Neural progenitor cell (in vitro differentiated cells): ENCODE results near the gene RNF144A. TPM values are rescaled to one million over a fixed set of nuclear protein-coding genes. Genes with fewer than 3 reads are reported as not detected.

Experiments used
- DNase-seq: peaks from one replicate; pipeline ENCODE4 v3.0.0-alpha.2; 2016; ENCODE audit warnings: low spot score
- H2AFZ ChIP-seq: fragments of 200-600 bp; sonication (generic); replicated peaks from 2 replicates; pipeline ENCODE4 v1.6.1; 2016; ENCODE audit warnings: antibody characterized with exemption
- H3F3A ChIP-seq: fragments of 200-600 bp; sonication (generic); 2 replicates; pipeline ENCODE4 v1.6.1; 2016; ENCODE audit warnings: antibody characterized with exemption, low read depth
- H3K27ac ChIP-seq: fragments of 200-600 bp; sonication (generic); 2 replicates; pipeline ENCODE4 v1.5.1; 2016; ENCODE audit warnings: mild to moderate bottlenecking
- H3K27me3 ChIP-seq: fragments of 200-600 bp; sonication (generic); 2 replicates; pipeline ENCODE4 v1.6.1; 2016; ENCODE audit warnings: mild to moderate bottlenecking, moderate library complexity
- H3K36me3 ChIP-seq: fragments of 200-600 bp; sonication (generic); 2 replicates; pipeline ENCODE4 v1.5.1; 2016
- H3K4me1 ChIP-seq: fragments of 200-600 bp; sonication (generic); 2 replicates; pipeline ENCODE4 v1.6.1; 2016; ENCODE audit warnings: mixed run types
- H3K4me2 ChIP-seq: fragments of 200-600 bp; sonication (generic); 2 replicates; pipeline ENCODE4 v1.6.1; 2016
- H3K4me3 ChIP-seq: fragments of 200-600 bp; sonication (generic); 2 replicates; pipeline ENCODE4 v1.5.1; 2016
- H3K79me2 ChIP-seq: fragments of 200-600 bp; sonication (generic); 2 replicates; pipeline ENCODE4 v1.6.1; 2016; ENCODE audit warnings: low read depth
- H3K9ac ChIP-seq: fragments of 200-600 bp; sonication (generic); 2 replicates; pipeline ENCODE4 v1.6.1; 2016
- H3K9me3 ChIP-seq: fragments of 200-600 bp; sonication (generic); 2 replicates; pipeline ENCODE4 v1.5.1; 2016; ENCODE audit warnings: low read depth
- H4K20me1 ChIP-seq: fragments of 200-600 bp; sonication (generic); 2 replicates; pipeline ENCODE4 v1.6.1; 2016; ENCODE audit warnings: low read depth
- H3K27ac Mint-ChIP-seq: 3 replicates; pipeline ENCODE4 v1.8.0; 2021; ENCODE audit warnings: mixed read lengths
- H3K27me3 Mint-ChIP-seq: 2 replicates; pipeline ENCODE4 v1.8.0; 2022; ENCODE audit warnings: low read depth, mild to moderate bottlenecking, inconsistent platforms, moderate library complexity, mixed read lengths; ENCODE audit not compliant: insufficient read depth
- H3K36me3 Mint-ChIP-seq: 3 replicates; pipeline ENCODE4 v1.8.0; 2021; ENCODE audit warnings: mixed read lengths
- H3K4me1 Mint-ChIP-seq: 3 replicates; pipeline ENCODE4 v1.8.0; 2021; ENCODE audit warnings: mixed read lengths
- H3K4me3 Mint-ChIP-seq: 3 replicates; pipeline ENCODE4 v1.8.0; 2021; ENCODE audit warnings: mild to moderate bottlenecking, moderate library complexity, mixed read lengths
- H3K9me3 Mint-ChIP-seq: 3 replicates; pipeline ENCODE4 v1.8.0; 2020; ENCODE audit warnings: mixed read lengths
- EZH2 ChIP-seq: fragments of 200-600 bp; sonication (generic); IDR thresholded peaks from 2 replicates; pipeline ENCODE4 v1.6.1; 2017; ENCODE audit warnings: antibody characterized with exemption, mild to moderate bottlenecking, moderate library complexity
- EZH2phosphoT487 ChIP-seq: fragments of 200-600 bp; sonication (generic); IDR thresholded peaks from 2 replicates; pipeline ENCODE4 v1.6.1; 2017; ENCODE audit warnings: antibody characterized with exemption
- total RNA-seq: library from RNA; depleted of rRNA; stranded (reverse); fragments of >200 nt; gene quantifications from 2 replicates; pipeline ENCODE4 v1.2.3, GENCODE V29; 2015; ENCODE audit warnings: low replicate concordance
- TF ChIP-seq, protein P1 (sequence below): fragments of 200-600 bp; sonication (generic); IDR thresholded peaks from 2 replicates; pipeline ENCODE4 v1.5.1; 2017; ENCODE audit warnings: antibody characterized with exemption, mild to moderate bottlenecking

Gene RNF144A
- total RNA-seq, 1 donor from 2014 or later: 32.0 TPM

DNA sequence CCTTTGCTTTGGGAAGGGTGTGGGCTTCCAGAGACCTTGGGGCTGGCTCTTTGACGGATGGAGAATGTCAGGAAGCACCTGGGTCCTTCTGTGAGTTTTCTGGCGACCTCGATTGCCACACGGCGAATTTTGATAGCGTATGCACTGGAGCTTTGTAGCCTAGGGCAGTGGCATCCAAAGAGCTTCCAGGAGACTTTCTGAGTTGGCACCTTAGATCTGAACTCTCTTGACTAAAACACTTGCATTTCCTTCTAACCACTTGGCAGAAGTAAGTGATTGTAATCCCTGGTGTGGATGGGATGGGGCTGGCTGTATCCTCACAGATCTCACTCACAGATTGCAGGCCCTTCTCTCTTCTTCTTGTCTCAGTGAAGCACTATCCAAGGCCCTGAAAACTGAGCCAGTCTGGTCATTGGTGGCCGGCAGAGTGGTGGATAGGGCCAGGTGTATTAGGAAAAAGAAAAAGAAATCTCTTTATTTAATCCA lies 7.8 kb downstream of the RNF144A start:
- H3K4me2 ChIP-seq: no peak overlapping the region
- no peak overlapping the region for H3K4me3 ChIP-seq
- H3K4me1 Mint-ChIP-seq: peaks cover 47% of the 10 kb centered on the region
- H3K9ac ChIP-seq: no peak overlapping the region
- H3K9me3 Mint-ChIP-seq: no peaks in the 10 kb centered on the region
- H3K36me3 Mint-ChIP-seq: peaks cover 37% of the 10 kb centered on the region
- H3K27ac Mint-ChIP-seq: no peak overlapping the region
- no peak overlapping the region for H2AFZ ChIP-seq
- H3K27me3 ChIP-seq: no peaks in the 10 kb centered on the region
- peaks cover 13% of the 10 kb centered on the region for H3K79me2 ChIP-seq
- H4K20me1 ChIP-seq: peaks cover 60% of the 10 kb centered on the region
- H3K4me1 ChIP-seq: peaks cover 9% of the 10 kb centered on the region
- peaks cover 5% of the 10 kb centered on the region for H3K27me3 Mint-ChIP-seq
- TF ChIP-seq, protein P1, sequence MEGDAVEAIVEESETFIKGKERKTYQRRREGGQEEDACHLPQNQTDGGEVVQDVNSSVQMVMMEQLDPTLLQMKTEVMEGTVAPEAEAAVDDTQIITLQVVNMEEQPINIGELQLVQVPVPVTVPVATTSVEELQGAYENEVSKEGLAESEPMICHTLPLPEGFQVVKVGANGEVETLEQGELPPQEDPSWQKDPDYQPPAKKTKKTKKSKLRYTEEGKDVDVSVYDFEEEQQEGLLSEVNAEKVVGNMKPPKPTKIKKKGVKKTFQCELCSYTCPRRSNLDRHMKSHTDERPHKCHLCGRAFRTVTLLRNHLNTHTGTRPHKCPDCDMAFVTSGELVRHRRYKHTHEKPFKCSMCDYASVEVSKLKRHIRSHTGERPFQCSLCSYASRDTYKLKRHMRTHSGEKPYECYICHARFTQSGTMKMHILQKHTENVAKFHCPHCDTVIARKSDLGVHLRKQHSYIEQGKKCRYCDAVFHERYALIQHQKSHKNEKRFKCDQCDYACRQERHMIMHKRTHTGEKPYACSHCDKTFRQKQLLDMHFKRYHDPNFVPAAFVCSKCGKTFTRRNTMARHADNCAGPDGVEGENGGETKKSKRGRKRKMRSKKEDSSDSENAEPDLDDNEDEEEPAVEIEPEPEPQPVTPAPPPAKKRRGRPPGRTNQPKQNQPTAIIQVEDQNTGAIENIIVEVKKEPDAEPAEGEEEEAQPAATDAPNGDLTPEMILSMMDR: no peak
- TF ChIP-seq EZH2: no peak
- TF ChIP-seq EZH2phosphoT487: no peak
- no peak overlapping the region for H3K4me3 Mint-ChIP-seq
- no peaks in the 10 kb centered on the region for H3K9me3 ChIP-seq
- no peaks in the 10 kb centered on the region for H3K36me3 ChIP-seq
- no peak for DNase-seq
- H3F3A ChIP-seq: no peaks in the 10 kb centered on the region
- H3K27ac ChIP-seq: no peak overlapping the region

DNA sequence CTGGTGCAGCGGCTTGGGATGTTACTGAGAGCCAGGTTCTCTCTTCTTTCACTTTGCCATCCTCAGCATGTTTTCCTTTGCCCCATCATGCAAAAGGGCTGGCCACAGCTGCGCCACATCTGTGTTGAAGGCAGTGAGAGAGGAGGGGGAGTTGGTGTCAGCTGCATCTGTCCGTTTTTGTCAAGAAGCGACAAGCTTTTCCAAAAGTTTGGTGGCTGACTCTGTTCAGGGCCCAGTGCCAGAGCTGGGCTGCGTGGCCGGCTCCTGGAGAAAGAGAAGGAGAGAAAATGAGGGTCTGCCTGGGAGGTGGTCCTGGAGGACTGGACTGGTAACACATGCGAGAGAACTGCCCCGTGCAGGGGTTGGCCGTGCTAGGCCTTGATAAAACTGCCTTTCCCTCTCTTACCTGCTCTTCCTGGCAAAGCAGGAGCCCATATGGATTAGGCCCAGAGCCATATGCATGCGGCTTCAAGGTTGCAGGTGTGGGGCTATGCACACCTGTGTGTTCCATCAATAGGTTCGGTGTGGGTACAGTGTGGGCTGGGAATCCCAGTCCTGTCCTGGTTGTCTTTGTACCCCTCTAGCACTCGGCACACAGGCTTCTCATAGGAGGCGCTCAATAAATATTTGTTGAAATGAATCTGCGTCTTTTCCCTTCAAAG lies 9.0 kb downstream of the RNF144A start:
- H3K27me3 Mint-ChIP-seq: peaks cover 5% of the 10 kb centered on the region
- no peaks in the 10 kb centered on the region for H3F3A ChIP-seq
- no peaks in the 10 kb centered on the region for H3K9me3 ChIP-seq
- peak overlapping the region; percentile 19 for H3K27ac Mint-ChIP-seq
- H3K4me1 ChIP-seq: no peaks in the 10 kb centered on the region
- peaks cover 34% of the 10 kb centered on the region for H3K36me3 Mint-ChIP-seq
- no peak overlapping the region for H3K4me3 ChIP-seq
- H3K79me2 ChIP-seq: peaks cover 8% of the 10 kb centered on the region
- H3K27me3 ChIP-seq: no peaks in the 10 kb centered on the region
- H3K9ac ChIP-seq: no peak overlapping the region
- DNase-seq: no peak
- no peaks in the 10 kb centered on the region for H3K36me3 ChIP-seq
- H4K20me1 ChIP-seq: peaks cover 52% of the 10 kb centered on the region
- no peak overlapping the region for H3K4me3 Mint-ChIP-seq
- peaks cover 38% of the 10 kb centered on the region for H3K4me1 Mint-ChIP-seq
- no peak overlapping the region for H3K27ac ChIP-seq
- TF ChIP-seq EZH2: no peak
- no peak for TF ChIP-seq EZH2phosphoT487
- TF ChIP-seq, protein P1: no peak
- peaks cover 2% of the 10 kb centered on the region for H3K9me3 Mint-ChIP-seq
- no peak overlapping the region for H2AFZ ChIP-seq
- no peak overlapping the region for H3K4me2 ChIP-seq

DNA sequence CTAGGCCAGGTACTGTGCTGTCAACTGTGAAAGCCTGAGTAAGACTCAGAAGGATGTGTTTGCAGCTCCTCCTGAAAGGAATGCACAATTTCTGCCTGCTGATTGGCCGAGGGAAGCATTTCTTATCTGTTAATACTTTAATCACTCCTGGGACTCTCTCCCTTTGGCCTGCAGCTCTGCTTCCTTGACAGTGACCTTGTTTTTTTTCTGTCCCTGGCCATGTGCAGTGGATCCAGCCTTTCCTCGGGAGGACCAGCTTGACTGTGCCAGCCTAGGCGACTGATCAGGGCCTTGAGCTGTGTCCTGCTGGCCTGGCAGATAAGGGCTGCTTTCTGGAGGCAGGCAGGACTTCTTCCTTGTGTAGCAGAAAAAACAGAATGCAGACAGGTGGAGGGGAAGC lies 10.0 kb downstream of the RNF144A start:
- H4K20me1 ChIP-seq: peaks cover 47% of the 10 kb centered on the region
- DNase-seq: no peak
- no peaks in the 10 kb centered on the region for H3F3A ChIP-seq
- H3K9me3 ChIP-seq: no peaks in the 10 kb centered on the region
- no peaks in the 10 kb centered on the region for H3K27me3 ChIP-seq
- H3K4me1 Mint-ChIP-seq: peaks cover 35% of the 10 kb centered on the region
- H3K9me3 Mint-ChIP-seq: peaks cover 9% of the 10 kb centered on the region
- no peak overlapping the region for H3K4me3 ChIP-seq
- no peak for TF ChIP-seq EZH2phosphoT487
- TF ChIP-seq EZH2: no peak
- TF ChIP-seq, protein P1: no peak
- H3K4me3 Mint-ChIP-seq: no peak overlapping the region
- H3K36me3 Mint-ChIP-seq: peaks cover 43% of the 10 kb centered on the region
- H3K79me2 ChIP-seq: peaks cover 5% of the 10 kb centered on the region
- H3K4me2 ChIP-seq: no peak overlapping the region
- no peaks in the 10 kb centered on the region for H3K4me1 ChIP-seq
- H3K9ac ChIP-seq: no peak overlapping the region
- H3K27ac Mint-ChIP-seq: no peak overlapping the region
- H3K36me3 ChIP-seq: no peaks in the 10 kb centered on the region
- no peak overlapping the region for H2AFZ ChIP-seq
- H3K27me3 Mint-ChIP-seq: peaks cover 3% of the 10 kb centered on the region
- no peak overlapping the region for H3K27ac ChIP-seq
